Upper lobe of left lung (tissue), 6 donors: ENCODE results near the gene CAPN10. TPM values are rescaled to one million over a fixed set of nuclear protein-coding genes. Genes with fewer than 3 reads are reported as not detected.

Source experiments
- ATAC-seq, 2 donors: fragments of 200-7000 bp; cut with Tn5 transposase; one replicate each; pipeline ENCODE4 v1.9.1; 2022; ENCODE audit warnings: mild to moderate bottlenecking in 2 of 2, moderate library complexity in 2 of 2; ENCODE audit not compliant: low FRiP score in 2 of 2
- DNase-seq, 2 donors: peaks; one replicate each; pipeline ENCODE4 v3.0.0-alpha.2; 2019 to 2020
- H3K27ac ChIP-seq, 4 donors: fragments of 200-600 bp; sonication (generic); one replicate each; pipeline ENCODE4 v1.5.1; 2016 to 2019
- H3K27me3 ChIP-seq, 4 donors: fragments of 200-600 bp; sonication (generic); one replicate each; pipeline ENCODE4 v1.5.1; 2017 to 2019
- H3K36me3 ChIP-seq, 4 donors: fragments of 200-600 bp; sonication (generic); one replicate each; pipeline ENCODE4 v1.5.1; 2016 to 2019
- H3K4me1 ChIP-seq, 4 donors: fragments of 200-600 bp; sonication (generic); one replicate each; pipeline ENCODE4 v1.5.1; 2018 to 2019
- H3K4me3 ChIP-seq, 4 donors: fragments of 200-600 bp; sonication (generic); one replicate each; pipeline ENCODE4 v1.5.1; 2017 to 2019; ENCODE audit warnings: mild to moderate bottlenecking in 2 of 4, moderate library complexity in 1 of 4
- H3K9me3 ChIP-seq, 4 donors: fragments of 200-600 bp; sonication (generic); one replicate each; pipeline ENCODE4 v1.5.1; 2018 to 2019
- CTCF ChIP-seq, 6 experiments: fragments of 450-650 bp in 4 of 6; fragments of 200-600 bp in 2 of 6; sonication (generic) in 2 of 6; IDR thresholded peaks; one replicate each; pipeline ENCODE4 v1.5.1; 2016 to 2019; ENCODE audit warnings: antibody characterized with exemption in 6 of 6
- EP300 ChIP-seq, 4 donors: sonication (generic); formaldehyde crosslinking; IDR thresholded peaks; one replicate each; pipeline ENCODE4 v1.5.1; 2017; ENCODE audit warnings: antibody characterized with exemption in 4 of 4, control low read depth in 2 of 4
- POLR2A ChIP-seq, 4 donors: fragments of 450-650 bp; IDR thresholded peaks; one replicate each; pipeline ENCODE4 v1.5.1; 2016 to 2017; ENCODE audit warnings: antibody characterized with exemption in 4 of 4, mild to moderate bottlenecking in 2 of 4
- POLR2AphosphoS5 ChIP-seq, 2 donors: sonication (generic); formaldehyde crosslinking; IDR thresholded peaks; one replicate each; pipeline ENCODE4 v1.5.1; 2017; ENCODE audit warnings: antibody characterized with exemption in 2 of 2
- WGBS, 2 donors: methylation state at CpG; one replicate each; pipeline ENCODE4 v1.1.5; 2017 to 2018; 5-methylcytosine and 5-hydroxymethylcytosine counted together
- total RNA-seq, 6 donors: library from RNA; depleted of rRNA in 4 of 6; stranded (reverse); fragments of >200 nt in 4 of 6; gene quantifications; one replicate each; pipeline versions ENCODE4 v1.1.0 to v1.2.1, GENCODE V29; 2016 to 2021
- donor health status: DM: no; HTN: no; CAD: no; lungs with moderate emphysema.
- donor health status: DM: no; HTN: yes; CAD: no; lungs with severe emphysema.

CAPN10 gene
- total RNA-seq, 6 donors from 2014 or later = 35.3 to 118 (median 38.9) TPM

GRCh38 chr2:240565333-240566202, 21.0 kb upstream of the CAPN10 start:
- Histone ChIP-seq H3K4me3 (peak overlapping the region in 3 of 4 donors; percentile 79 to 89 (median 83)), H3K27me3 (no peaks in the 10 kb centered on the region), H3K4me1 (peaks cover 57 to 87% (median 75%) of the 10 kb centered on the region in 4 donors), H3K27ac (peak overlapping the region; percentile 94 to 97 (median 96)), H3K9me3 (no peaks in the 10 kb centered on the region), H3K36me3 (no peaks in the 10 kb centered on the region)
- 19 to 37% methylated on average over 16 to 26 of the region's 26 CpGs for WGBS, 2 donors
- peak; percentile 62 to 86 for ATAC-seq
- TF ChIP-seq POLR2A (IDR thresholded peaks at IDR 0.05) (peak in 3 of 4 donors; percentile 14 to 68 (median 50)), CTCF (IDR thresholded peaks at IDR 0.05) (no peak), EP300 (IDR thresholded peaks at IDR 0.05) (peak in 1 of 4 donors; percentile 83), POLR2AphosphoS5 (IDR thresholded peaks at IDR 0.05) (peak; percentile 76 to 89)
- DNase-seq = peak; percentile 87 to 98

- 3 to 8% methylated on average over 6 to 27 of the region's 53 CpGs for WGBS, 2 donors
- DNase-seq (peak; percentile 98 to 99), ATAC-seq (peak; percentile 89 to 91)
- Histone ChIP-seq H3K27me3 (no peaks in the 10 kb centered on the region), H3K4me3 (peak overlapping the region; percentile 70 to 89 (median 81)), H3K9me3 (no peaks in the 10 kb centered on the region), H3K4me1 (peaks cover 60 to 92% (median 78%) of the 10 kb centered on the region in 4 donors), H3K36me3 (no peaks in the 10 kb centered on the region), H3K27ac (peak overlapping the region; percentile 94 to 97 (median 96))
- TF ChIP-seq POLR2A (IDR thresholded peaks at IDR 0.05) (peak in 2 of 4 donors; percentile 68 to 70), POLR2AphosphoS5 (IDR thresholded peaks at IDR 0.05) (peak; percentile 10 to 50), CTCF (IDR thresholded peaks at IDR 0.05) (peak; percentile 82 to 99 (median 92)), EP300 (IDR thresholded peaks at IDR 0.05) (no peak)
Observed at GRCh38 chr2:240566203-240567136, 20.1 kb upstream of the CAPN10 start.

- H3K27me3 ChIP-seq = no peaks in the 10 kb centered on the region
- peaks cover 52 to 86% (median 70%) of the 10 kb centered on the region in 4 donors for H3K4me1 ChIP-seq
- peaks cover 0 to under 1% (median under 1%) of the 10 kb centered on the region in 4 donors for H3K36me3 ChIP-seq
- no peaks in the 10 kb centered on the region for H3K9me3 ChIP-seq
- DNase-seq = peak; percentile 34 to 53
- 9 to 29% methylated on average over 17 to 26 of the region's 26 CpGs for WGBS, 2 donors
- TF ChIP-seq EP300 (IDR thresholded peaks at IDR 0.05) (no peak), POLR2A (IDR thresholded peaks at IDR 0.05) (peak in 1 of 4 donors; percentile 4), POLR2AphosphoS5 (IDR thresholded peaks at IDR 0.05) (peak in 1 of 2 donors; percentile 24), CTCF (IDR thresholded peaks at IDR 0.05) (no peak)
- H3K27ac ChIP-seq = peak overlapping the region; percentile 94 to 97 (median 96)
- peak in 1 of 2 donors; percentile 20 for ATAC-seq
- H3K4me3 ChIP-seq = peak overlapping the region; percentile 70 to 89 (median 81)
Observed at GRCh38 chr2:240567137-240567871, 19.2 kb upstream of the CAPN10 start.
